Hepatocyte (in vitro differentiated cells): ENCODE data around the gene CEP135. TPM values are rescaled to one million over a fixed set of nuclear protein-coding genes. Genes with fewer than 3 reads are reported as not detected.
A peak's percentile ranks its signal among the peaks of the same experiment; 100 is the strongest.

Source experiments
- DNase-seq: peaks from one replicate; pipeline ENCODE4 v3.0.0-alpha.2; 2016; ENCODE audit warnings: low spot score
- H2AFZ ChIP-seq: fragments of 200-600 bp; sonication (generic); 2 replicates; pipeline ENCODE4 v1.6.0; 2016; ENCODE audit warnings: antibody characterized with exemption, mild to moderate bottlenecking
- H3K27ac ChIP-seq: fragments of 200-600 bp; sonication (generic); 2 replicates; pipeline ENCODE4 v1.5.1; 2016; ENCODE audit warnings: mild to moderate bottlenecking
- H3K27me3 ChIP-seq: fragments of 200-600 bp; sonication (generic); 2 replicates; pipeline ENCODE4 v1.6.1; 2016
- H3K36me3 ChIP-seq: fragments of 200-600 bp; sonication (generic); replicated peaks from 2 replicates; pipeline ENCODE4 v1.5.1; 2016; ENCODE audit warnings: low read depth; ENCODE audit not compliant: insufficient read depth
- H3K4me1 ChIP-seq: fragments of 200-600 bp; sonication (generic); 2 replicates; pipeline ENCODE4 v1.5.1; 2016; ENCODE audit warnings: mild to moderate bottlenecking, moderate library complexity; ENCODE audit not compliant: insufficient read depth
- H3K4me2 ChIP-seq: fragments of 200-600 bp; sonication (generic); 2 replicates; pipeline ENCODE4 v1.6.0; 2016
- H3K4me3 ChIP-seq: fragments of 200-600 bp; sonication (generic); 2 replicates; pipeline ENCODE4 v1.5.1; 2016; ENCODE audit warnings: mild to moderate bottlenecking
- H3K79me2 ChIP-seq: fragments of 200-600 bp; sonication (generic); 2 replicates; pipeline ENCODE4 v1.6.0; 2017; ENCODE audit warnings: mild to moderate bottlenecking
- H3K9me2 ChIP-seq: fragments of 200-600 bp; sonication (generic); replicated peaks from 2 replicates; pipeline ENCODE4 v1.6.0; 2017; ENCODE audit warnings: mild to moderate bottlenecking; ENCODE audit not compliant: insufficient read depth
- H3K9me3 ChIP-seq: fragments of 200-600 bp; sonication (generic); 2 replicates; pipeline ENCODE4 v1.5.1; 2016; ENCODE audit warnings: low read depth, mild to moderate bottlenecking
- H4K20me1 ChIP-seq: fragments of 200-600 bp; sonication (generic); 2 replicates; pipeline ENCODE4 v1.6.0; 2016; ENCODE audit warnings: mild to moderate bottlenecking; ENCODE audit not compliant: insufficient read depth, poor library complexity, severe bottlenecking
- EZH2 ChIP-seq: fragments of 200-600 bp; sonication (generic); IDR thresholded peaks from 2 replicates; pipeline ENCODE4 v1.6.1; 2016; ENCODE audit warnings: antibody characterized with exemption, mild to moderate bottlenecking, borderline replicate concordance
- EZH2phosphoT487 ChIP-seq: fragments of 200-600 bp; sonication (generic); IDR thresholded peaks from one replicate; pipeline ENCODE4 v1.6.1; 2018; ENCODE audit warnings: antibody characterized with exemption, mild to moderate bottlenecking, low read depth, moderate library complexity; ENCODE audit not compliant: unreplicated experiment, severe bottlenecking
- WGBS: methylation state at CpG from one replicate; pipeline ENCODE4 v1.1.6; 2016; ENCODE audit warnings: low lambda C conversion rate; ENCODE audit errors: missing lambda C conversion rate; 5-methylcytosine and 5-hydroxymethylcytosine counted together
- polyA plus RNA-seq: library from polyadenylated mRNA; unstranded; fragments of >200 nt; fragmentation: Nextera tagmentation; extraction: Ambion mirVana; gene quantifications from 2 replicates; pipeline ENCODE4 v1.2.1, GENCODE V29; 2016
- total RNA-seq: library from RNA; depleted of rRNA; stranded (reverse); fragments of >200 nt; gene quantifications from 2 replicates; pipeline ENCODE4 v1.2.3, GENCODE V29; 2014
- TF ChIP-seq, protein P1 (sequence below): fragments of 200-600 bp; sonication (generic); IDR thresholded peaks from 2 replicates; pipeline ENCODE4 v1.5.1; 2016; ENCODE audit warnings: antibody characterized with exemption, mild to moderate bottlenecking; ENCODE audit not compliant: poor library complexity

The CEP135 gene
- total and polyA plus RNA-seq, 2 experiments from 2014 or later: 3.1 to 7.7 TPM

DNA sequence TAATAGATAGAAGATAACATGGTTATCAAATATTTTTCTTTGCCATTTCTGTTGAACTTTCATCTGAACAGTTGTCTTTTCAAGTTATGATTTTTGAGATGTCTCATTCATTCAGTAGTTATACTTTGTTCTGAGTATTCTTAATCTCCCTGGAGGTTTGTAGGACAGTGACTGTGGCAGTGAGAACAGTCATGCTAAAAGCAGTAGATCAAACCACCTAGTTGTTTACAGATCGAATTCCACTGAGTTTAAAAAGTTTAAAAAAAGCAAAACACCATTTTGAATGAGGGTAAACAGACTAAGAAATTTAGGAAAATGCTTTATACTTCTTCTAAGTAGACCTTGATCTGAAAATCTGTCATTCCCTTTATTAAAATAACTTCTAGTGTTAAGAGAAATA lies 107.2 kb downstream of the CEP135 start:
- Histone ChIP-seq H4K20me1 (no peaks in the 10 kb centered on the region), H3K27ac (peak overlapping the region; percentile 50), H3K79me2 (peaks cover 92% of the 10 kb centered on the region), H2AFZ (no peak overlapping the region), H3K27me3 (no peaks in the 10 kb centered on the region), H3K4me3 (no peak overlapping the region), H3K9me3 (no peaks in the 10 kb centered on the region), H3K9me2 (no peaks in the 10 kb centered on the region), H3K4me1 (peaks cover 14% of the 10 kb centered on the region), H3K4me2 (peak overlapping the region; percentile 60), H3K36me3 (no peaks in the 10 kb centered on the region)
- no peak for TF ChIP-seq EZH2phosphoT487
- 82% methylated on average over 1 of the region's 1 CpG for WGBS
- no peak for DNase-seq

DNA sequence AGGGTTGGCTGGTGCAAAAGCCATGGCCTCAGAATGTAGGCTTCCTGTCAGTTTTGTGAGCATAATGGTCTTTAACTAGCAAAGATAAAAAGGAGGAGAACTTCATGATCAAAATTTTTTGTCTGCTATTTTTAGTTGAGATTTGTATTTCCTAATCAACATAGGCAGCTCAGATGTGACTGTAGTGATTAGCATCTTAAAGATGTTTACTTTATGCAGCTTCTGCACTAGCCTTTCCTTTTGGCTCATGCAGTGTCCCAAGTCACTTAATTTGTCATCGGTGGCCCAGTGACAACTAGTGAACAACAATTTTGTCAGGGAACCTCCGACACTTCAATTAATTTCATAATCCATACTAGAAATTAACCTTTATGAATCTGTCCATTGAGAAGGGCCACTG lies 109.8 kb downstream of the CEP135 start:
- no peaks in the 10 kb centered on the region for H3K9me3 ChIP-seq
- H3K4me2 ChIP-seq: no peak overlapping the region
- H2AFZ ChIP-seq: no peak overlapping the region
- peaks cover 74% of the 10 kb centered on the region for H3K79me2 ChIP-seq
- H3K36me3 ChIP-seq: no peaks in the 10 kb centered on the region
- H4K20me1 ChIP-seq: no peaks in the 10 kb centered on the region
- H3K9me2 ChIP-seq: no peaks in the 10 kb centered on the region
- H3K4me1 ChIP-seq: peaks cover 14% of the 10 kb centered on the region
- H3K27ac ChIP-seq: no peak overlapping the region
- 100% methylated on average over 2 of the region's 2 CpGs for WGBS
- H3K27me3 ChIP-seq: no peaks in the 10 kb centered on the region
- no peak overlapping the region for H3K4me3 ChIP-seq
- TF ChIP-seq EZH2 (no peak), EZH2phosphoT487 (no peak)
- TF ChIP-seq, protein P1, sequence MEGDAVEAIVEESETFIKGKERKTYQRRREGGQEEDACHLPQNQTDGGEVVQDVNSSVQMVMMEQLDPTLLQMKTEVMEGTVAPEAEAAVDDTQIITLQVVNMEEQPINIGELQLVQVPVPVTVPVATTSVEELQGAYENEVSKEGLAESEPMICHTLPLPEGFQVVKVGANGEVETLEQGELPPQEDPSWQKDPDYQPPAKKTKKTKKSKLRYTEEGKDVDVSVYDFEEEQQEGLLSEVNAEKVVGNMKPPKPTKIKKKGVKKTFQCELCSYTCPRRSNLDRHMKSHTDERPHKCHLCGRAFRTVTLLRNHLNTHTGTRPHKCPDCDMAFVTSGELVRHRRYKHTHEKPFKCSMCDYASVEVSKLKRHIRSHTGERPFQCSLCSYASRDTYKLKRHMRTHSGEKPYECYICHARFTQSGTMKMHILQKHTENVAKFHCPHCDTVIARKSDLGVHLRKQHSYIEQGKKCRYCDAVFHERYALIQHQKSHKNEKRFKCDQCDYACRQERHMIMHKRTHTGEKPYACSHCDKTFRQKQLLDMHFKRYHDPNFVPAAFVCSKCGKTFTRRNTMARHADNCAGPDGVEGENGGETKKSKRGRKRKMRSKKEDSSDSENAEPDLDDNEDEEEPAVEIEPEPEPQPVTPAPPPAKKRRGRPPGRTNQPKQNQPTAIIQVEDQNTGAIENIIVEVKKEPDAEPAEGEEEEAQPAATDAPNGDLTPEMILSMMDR: no peak
- no peak for DNase-seq

DNA sequence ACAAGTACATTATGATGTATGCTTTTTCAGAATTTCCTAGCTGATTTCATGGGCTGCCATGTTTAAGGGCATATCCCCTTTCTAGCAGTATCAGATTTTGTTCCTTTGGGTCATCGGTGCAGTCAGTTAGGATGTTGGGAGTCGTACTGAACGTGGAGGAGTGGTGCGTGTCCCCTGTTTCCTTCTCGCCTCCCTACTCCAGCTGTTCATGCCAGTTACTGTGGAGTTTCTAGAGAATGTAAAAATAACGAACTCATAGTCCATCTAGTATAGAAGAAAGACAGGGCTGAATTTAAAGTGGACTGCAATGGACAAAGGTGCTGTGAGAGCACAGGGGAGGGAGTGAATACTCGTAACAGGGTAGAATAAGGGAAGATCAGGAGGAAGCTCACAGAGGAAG lies 111.3 kb downstream of the CEP135 start:
- TF ChIP-seq, protein P1: no peak
- TF ChIP-seq EZH2 (no peak), EZH2phosphoT487 (no peak)
- Histone ChIP-seq H3K9me2 (no peaks in the 10 kb centered on the region), H4K20me1 (no peaks in the 10 kb centered on the region), H3K79me2 (peaks cover 76% of the 10 kb centered on the region), H3K27ac (no peak overlapping the region), H3K4me2 (no peak overlapping the region), H3K4me3 (no peak overlapping the region), H3K36me3 (no peaks in the 10 kb centered on the region), H3K27me3 (no peaks in the 10 kb centered on the region), H3K4me1 (peaks cover 14% of the 10 kb centered on the region), H3K9me3 (no peaks in the 10 kb centered on the region), H2AFZ (no peak overlapping the region)
- DNase-seq: no peak
- WGBS: 96% methylated on average over 7 of the region's 7 CpGs

DNA sequence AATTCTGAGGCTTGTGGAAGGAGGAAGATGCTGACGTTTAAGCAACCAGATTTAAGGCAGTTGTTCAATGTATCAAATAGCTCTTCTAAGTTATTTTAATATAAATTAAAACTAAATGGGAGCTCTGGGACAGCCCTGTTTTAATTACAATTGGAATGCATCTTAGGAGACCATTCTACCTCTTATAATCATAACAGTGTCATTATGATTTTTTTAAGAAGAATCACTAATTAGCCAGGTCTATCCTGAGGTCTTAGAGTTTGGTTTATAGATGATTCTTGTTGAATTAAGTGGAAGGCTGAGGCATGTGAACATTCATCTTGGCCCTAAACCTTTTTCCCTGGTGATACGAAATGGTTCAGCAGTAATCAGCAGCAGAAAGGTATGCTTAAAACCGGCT lies 113.4 kb downstream of the CEP135 start:
- Histone ChIP-seq H3K36me3 (no peaks in the 10 kb centered on the region), H3K4me3 (no peak overlapping the region), H3K79me2 (peaks cover 73% of the 10 kb centered on the region), H4K20me1 (no peaks in the 10 kb centered on the region), H3K9me2 (no peaks in the 10 kb centered on the region), H3K4me1 (no peaks in the 10 kb centered on the region), H3K9me3 (no peaks in the 10 kb centered on the region), H2AFZ (no peak overlapping the region), H3K27ac (no peak overlapping the region), H3K4me2 (no peak overlapping the region), H3K27me3 (no peaks in the 10 kb centered on the region)
- no peak for DNase-seq
- 84% methylated on average over 3 of the region's 3 CpGs for WGBS
- TF ChIP-seq EZH2 (no peak), EZH2phosphoT487 (no peak)
- TF ChIP-seq, protein P1: no peak
